Measurements from ENCODE around the gene NFKBIB.

NFKBIB gene

DNA sequence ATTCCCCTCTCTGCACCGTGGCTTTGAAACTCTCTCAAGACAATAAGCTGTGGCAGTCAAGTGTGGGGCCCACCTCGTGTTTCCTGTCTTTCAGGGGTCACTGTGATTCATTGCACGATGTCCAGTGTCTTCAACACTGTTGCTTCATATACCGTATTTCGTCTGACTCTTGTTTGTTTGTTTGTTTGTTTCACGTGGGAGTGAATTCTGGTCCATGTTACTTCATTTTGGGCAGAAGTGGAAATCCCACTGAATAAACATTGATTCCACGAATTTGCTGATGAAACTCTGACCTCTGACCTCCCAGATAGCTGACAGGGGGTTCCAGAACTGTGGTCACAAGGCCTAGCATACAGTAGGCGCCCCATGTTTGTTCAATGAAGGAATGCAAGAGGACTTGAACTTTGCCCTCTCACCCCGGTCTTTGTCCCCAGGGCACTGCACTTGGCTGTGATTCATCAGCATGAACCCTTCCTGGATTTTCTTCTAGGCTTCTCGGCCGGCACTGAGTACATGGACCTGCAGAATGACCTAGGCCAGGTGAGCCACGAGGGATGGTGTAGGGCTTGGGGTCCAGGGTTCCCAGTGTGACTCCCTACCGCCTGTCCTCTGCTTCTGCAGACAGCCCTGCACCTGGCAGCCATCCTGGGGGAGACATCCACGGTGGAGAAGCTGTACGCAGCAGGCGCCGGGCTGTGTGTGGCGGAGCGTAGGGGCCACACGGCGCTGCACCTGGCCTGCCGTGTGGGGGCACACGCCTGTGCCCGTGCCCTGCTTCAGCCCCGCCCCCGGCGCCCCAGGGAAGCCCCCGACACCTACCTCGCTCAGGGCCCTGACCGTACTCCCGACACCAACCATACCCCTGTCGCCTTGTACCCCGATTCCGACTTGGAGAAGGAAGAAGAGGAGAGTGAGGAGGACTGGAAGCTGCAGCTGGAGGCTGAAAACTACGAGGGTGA, 5.1 kb downstream of the NFKBIB start:
- Mint-ChIP-seq H3K27ac (no peak overlapping the region), H3K9me3 (no peaks in the 10 kb centered on the region), H3K4me3 (peak overlapping the region in 1 of 2 donors; percentile 45), H3K36me3 (ENCODE audit: insufficient read depth) (peaks cover 57% of the 10 kb centered on the region), H3K27me3 (no peaks in the 10 kb centered on the region), H3K4me1 (ENCODE audit: low read depth in 2 of 2) (peaks cover 18% of the 10 kb centered on the region in 2 donors)
- ATAC-seq (replicated peaks): no peak
- DNase-seq: no peak

DNA sequence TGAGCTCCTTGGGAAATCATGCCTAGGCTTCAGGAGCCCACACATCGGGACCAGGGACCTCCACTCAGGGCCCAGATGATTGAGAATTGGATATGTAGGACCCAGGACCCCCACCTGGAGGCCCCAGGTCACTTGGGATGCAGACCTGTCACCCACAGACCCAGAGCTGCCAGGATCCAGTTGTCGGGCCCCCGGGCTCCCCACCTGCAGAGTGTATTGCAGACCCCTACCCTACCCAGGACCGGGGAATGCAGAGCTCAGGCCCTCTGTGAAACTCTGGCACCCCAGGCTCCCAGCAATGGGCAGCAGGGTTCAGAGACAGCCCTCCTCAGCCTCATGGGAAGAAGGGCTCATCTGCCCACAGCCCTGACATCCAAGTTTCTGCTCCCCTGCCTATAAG, 5.9 kb downstream of the NFKBIB start:
- peaks cover 54% of the 10 kb centered on the region for H3K36me3 Mint-ChIP-seq (ENCODE audit: insufficient read depth)
- peak overlapping the region in 1 of 2 donors; percentile 45 for H3K4me3 Mint-ChIP-seq
- no peak overlapping the region for H3K27ac Mint-ChIP-seq
- no peaks in the 10 kb centered on the region for H3K27me3 Mint-ChIP-seq
- DNase-seq (no peak), ATAC-seq (replicated peaks) (no peak)
- peaks cover 14% of the 10 kb centered on the region in 2 donors for H3K4me1 Mint-ChIP-seq (ENCODE audit: low read depth in 2 of 2)
- H3K9me3 Mint-ChIP-seq: no peaks in the 10 kb centered on the region

DNA sequence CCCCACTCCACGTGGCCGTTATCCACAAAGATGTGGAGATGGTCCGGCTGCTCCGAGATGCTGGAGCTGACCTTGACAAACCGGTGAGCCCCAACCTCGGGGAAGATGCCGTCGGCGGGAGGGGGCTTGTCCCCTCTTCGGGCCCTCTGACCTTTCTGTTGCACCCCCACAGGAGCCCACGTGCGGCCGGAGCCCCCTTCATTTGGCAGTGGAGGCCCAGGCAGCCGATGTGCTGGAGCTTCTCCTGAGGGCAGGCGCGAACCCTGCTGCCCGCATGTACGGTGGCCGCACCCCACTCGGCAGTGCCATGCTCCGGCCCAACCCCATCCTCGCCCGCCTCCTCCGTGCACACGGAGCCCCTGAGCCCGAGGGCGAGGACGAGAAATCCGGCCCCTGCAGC, 7.5 kb downstream of the NFKBIB start:
- Mint-ChIP-seq H3K36me3 (ENCODE audit: insufficient read depth) (peaks cover 54% of the 10 kb centered on the region), H3K9me3 (no peaks in the 10 kb centered on the region), H3K27ac (peak overlapping the region; percentile 23 to 60), H3K27me3 (no peaks in the 10 kb centered on the region), H3K4me1 (ENCODE audit: low read depth in 2 of 2) (peaks cover 10% of the 10 kb centered on the region in 2 donors), H3K4me3 (no peak overlapping the region)
- DNase-seq: no peak
- ATAC-seq (replicated peaks): no peak

DNA sequence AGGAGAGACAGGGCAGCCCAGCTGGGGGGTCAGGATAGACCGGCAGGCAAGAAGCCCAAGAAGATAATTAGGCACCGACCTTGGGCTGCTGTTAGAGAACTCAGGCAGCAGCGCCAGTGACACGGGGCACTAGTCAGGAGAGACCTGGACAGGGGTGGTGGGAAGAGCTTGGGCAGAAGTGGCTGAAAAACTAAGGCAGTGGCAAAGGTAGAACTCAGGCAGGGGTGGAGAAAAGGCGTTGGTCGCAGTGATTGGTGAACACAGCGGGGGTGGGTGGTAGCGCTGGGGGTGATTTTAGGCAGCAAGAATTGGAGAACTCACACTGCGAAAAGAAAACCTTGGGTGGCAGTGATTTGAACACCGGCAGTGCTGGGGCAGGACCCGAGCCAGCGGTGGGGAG, 7.9 kb downstream of the NFKBIB start:
- no peaks in the 10 kb centered on the region for H3K27me3 Mint-ChIP-seq
- peaks cover 10% of the 10 kb centered on the region in 2 donors for H3K4me1 Mint-ChIP-seq (ENCODE audit: low read depth in 2 of 2)
- H3K9me3 Mint-ChIP-seq: no peaks in the 10 kb centered on the region
- DNase-seq (no peak), ATAC-seq (replicated peaks) (no peak)
- peak overlapping the region in 1 of 2 donors; percentile 27 for H3K4me3 Mint-ChIP-seq
- H3K27ac Mint-ChIP-seq: peak overlapping the region; percentile 23 to 60
- H3K36me3 Mint-ChIP-seq (ENCODE audit: insufficient read depth): peaks cover 54% of the 10 kb centered on the region

DNA sequence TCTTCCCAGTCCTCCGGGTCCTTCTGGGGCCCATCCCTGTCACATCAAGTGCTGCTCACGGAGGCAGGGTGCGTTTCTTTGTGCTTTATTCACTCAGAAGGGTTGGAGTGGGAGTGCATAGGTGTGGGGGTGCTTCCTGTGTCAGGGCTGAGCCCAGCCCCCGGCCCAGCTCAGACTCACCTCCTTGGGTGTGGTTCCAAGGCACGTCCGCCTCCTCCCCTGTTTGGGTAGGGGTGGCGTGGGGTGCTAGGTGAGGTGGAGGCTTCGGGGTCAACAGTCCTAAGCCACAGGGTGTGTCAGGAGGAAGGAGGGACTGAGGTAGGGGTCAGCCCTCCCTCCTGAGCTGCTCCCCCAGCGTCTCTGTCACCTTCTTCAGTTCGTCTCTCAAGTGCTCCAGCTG, 9.1 kb downstream of the NFKBIB start:
- H3K4me3 Mint-ChIP-seq: no peak overlapping the region
- no peaks in the 10 kb centered on the region for H3K27me3 Mint-ChIP-seq
- peaks cover 50% of the 10 kb centered on the region for H3K36me3 Mint-ChIP-seq (ENCODE audit: insufficient read depth)
- H3K4me1 Mint-ChIP-seq (ENCODE audit: low read depth in 2 of 2): peaks cover 6 to 8% of the 10 kb centered on the region in 2 donors
- H3K9me3 Mint-ChIP-seq: no peaks in the 10 kb centered on the region
- ATAC-seq (replicated peaks) (peak; percentile 39), DNase-seq (no peak)
- peak overlapping the region in 1 of 2 donors; percentile 60 for H3K27ac Mint-ChIP-seq

DNA sequence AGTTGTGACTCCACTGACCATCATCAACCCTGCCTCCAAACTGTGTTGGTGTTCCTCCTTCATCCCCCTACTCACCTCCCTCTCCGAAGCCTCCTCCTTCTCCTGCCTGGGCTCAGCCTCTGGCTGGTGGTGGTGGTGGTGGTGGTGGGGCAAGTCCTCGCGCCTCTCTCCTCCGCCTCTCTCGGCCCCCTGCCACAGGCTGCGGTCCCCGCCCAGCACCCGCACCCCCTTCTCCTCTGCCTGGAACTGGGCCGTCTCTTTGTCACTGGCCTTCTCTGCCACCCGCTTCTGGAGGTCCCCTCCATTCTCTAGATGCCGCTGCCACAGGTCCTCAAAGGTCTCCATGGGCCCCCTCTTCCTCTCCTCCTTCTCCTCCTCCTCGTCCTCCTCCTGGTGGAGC, 10.7 kb downstream of the NFKBIB start:
- H3K4me3 Mint-ChIP-seq: no peak overlapping the region
- peaks cover 38% of the 10 kb centered on the region for H3K36me3 Mint-ChIP-seq (ENCODE audit: insufficient read depth)
- ATAC-seq (replicated peaks): no peak
- peak overlapping the region in 1 of 2 donors; percentile 30 for H3K27ac Mint-ChIP-seq
- no peaks in the 10 kb centered on the region for H3K9me3 Mint-ChIP-seq
- DNase-seq: no peak
- H3K4me1 Mint-ChIP-seq (ENCODE audit: low read depth in 2 of 2): peaks cover 0 to 3% of the 10 kb centered on the region in 2 donors
- H3K27me3 Mint-ChIP-seq: no peaks in the 10 kb centered on the region

GRCh38 chr19:38911388-38912001, 11.7 kb downstream of the NFKBIB start:
- no peak overlapping the region for H3K27ac Mint-ChIP-seq
- H3K36me3 Mint-ChIP-seq (ENCODE audit: insufficient read depth): peaks cover 28% of the 10 kb centered on the region
- DNase-seq: no peak
- H3K4me3 Mint-ChIP-seq: no peak overlapping the region
- H3K27me3 Mint-ChIP-seq: no peaks in the 10 kb centered on the region
- peaks cover 0 to 3% of the 10 kb centered on the region in 2 donors for H3K4me1 Mint-ChIP-seq (ENCODE audit: low read depth in 2 of 2)
- no peaks in the 10 kb centered on the region for H3K9me3 Mint-ChIP-seq
- no peak for ATAC-seq (replicated peaks)

DNA sequence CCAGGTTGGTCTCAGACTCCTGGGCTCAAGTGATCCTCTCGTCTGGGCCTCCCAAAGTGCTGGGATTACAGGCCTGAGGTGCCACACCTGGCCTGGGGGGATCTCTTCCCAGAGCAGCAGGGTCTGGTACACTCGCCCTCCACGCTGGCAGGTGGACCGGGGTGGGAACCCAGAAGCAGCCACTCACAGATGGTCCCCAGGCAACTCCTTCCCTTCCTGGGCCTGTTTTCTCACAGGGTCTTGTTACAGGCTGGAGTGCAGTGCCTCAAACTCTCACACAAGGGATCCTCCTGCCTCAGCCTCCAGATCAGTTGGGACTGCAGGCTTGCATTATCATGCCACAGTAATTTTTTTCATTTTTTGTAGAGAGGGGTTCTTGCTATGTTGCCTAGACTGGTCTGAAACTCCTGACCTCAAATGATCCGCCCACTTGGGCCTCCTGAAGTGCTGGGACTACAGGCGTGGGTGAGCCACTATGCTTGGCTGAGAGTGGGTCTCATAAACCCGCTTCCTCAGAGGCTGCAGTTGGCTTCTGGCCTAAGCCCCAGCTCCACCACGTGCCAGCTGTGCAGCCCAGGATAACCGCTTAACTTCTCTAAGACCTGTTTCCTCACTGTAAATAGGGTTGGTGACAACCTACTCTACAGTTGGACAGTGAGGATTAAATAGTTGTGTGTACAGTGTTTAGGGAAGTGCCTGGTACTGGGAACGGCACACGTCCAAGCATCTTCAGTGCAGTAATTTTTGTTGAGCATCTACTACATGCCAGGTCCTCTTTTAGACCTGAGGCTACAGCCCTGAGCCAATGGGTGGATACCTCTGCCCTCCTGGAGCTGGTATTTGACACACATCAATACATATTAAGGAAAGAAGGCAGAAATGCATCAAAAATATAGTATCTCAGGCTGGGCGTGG, 13.1 kb downstream of the NFKBIB start:
- H3K27me3 Mint-ChIP-seq: no peaks in the 10 kb centered on the region
- no peak overlapping the region for H3K4me3 Mint-ChIP-seq

GRCh38 chr19:38913958-38914357, 14.2 kb downstream of the NFKBIB start:
- Mint-ChIP-seq H3K27me3 (no peaks in the 10 kb centered on the region), H3K27ac (peak overlapping the region in 1 of 2 donors; percentile 16), H3K4me1 (ENCODE audit: low read depth in 2 of 2) (peaks cover 0 to 2% of the 10 kb centered on the region in 2 donors), H3K36me3 (ENCODE audit: insufficient read depth) (peaks cover 4% of the 10 kb centered on the region), H3K4me3 (no peak overlapping the region), H3K9me3 (no peaks in the 10 kb centered on the region)
- no peak for DNase-seq
- no peak for ATAC-seq (replicated peaks)

More for the DNA sequence above, 13.1 kb downstream of the NFKBIB start:
- ATAC-seq (replicated peaks): no peak
- H3K9me3 Mint-ChIP-seq: no peaks in the 10 kb centered on the region
- peak overlapping the region; percentile 11 to 16 for H3K27ac Mint-ChIP-seq
- no peak for DNase-seq
- peaks cover 15% of the 10 kb centered on the region for H3K36me3 Mint-ChIP-seq (ENCODE audit: insufficient read depth)
- H3K4me1 Mint-ChIP-seq (ENCODE audit: low read depth in 2 of 2): peaks cover 0 to 3% of the 10 kb centered on the region in 2 donors

- DNase-seq: no peak
- no peaks in the 10 kb centered on the region for H3K9me3 Mint-ChIP-seq
- no peak overlapping the region for H3K4me3 Mint-ChIP-seq
- H3K4me1 Mint-ChIP-seq (ENCODE audit: low read depth in 2 of 2): peaks cover 0 to 5% of the 10 kb centered on the region in 2 donors
- H3K36me3 Mint-ChIP-seq (ENCODE audit: insufficient read depth): no peaks in the 10 kb centered on the region
- no peak for ATAC-seq (replicated peaks)
- H3K27ac Mint-ChIP-seq: peak overlapping the region in 1 of 2 donors; percentile 32
- H3K27me3 Mint-ChIP-seq: no peaks in the 10 kb centered on the region
These were observed 15.9 kb downstream of the NFKBIB start for GRCh38 chr19:38915329-38916321.

DNA sequence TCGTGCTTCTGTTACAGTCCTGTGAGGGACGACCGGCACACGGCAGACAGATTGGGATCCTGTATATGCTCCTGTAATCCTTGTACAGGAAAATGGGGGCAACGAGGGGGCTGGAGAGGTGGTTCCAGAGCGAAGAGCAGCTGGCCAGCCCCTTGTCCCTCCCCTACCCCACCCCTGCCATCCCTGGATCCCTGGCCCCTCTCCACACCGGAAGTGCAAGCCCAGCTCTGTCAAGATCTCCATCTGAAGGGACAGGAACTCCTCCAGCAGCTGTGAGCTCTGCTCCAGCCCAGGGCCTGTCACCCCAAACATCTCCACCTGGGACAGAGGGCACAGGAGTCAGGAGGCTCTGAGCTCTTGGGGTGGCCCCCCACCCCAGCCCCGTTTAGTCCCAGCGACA, 17.7 kb downstream of the NFKBIB start:
- Mint-ChIP-seq H3K4me1 (ENCODE audit: low read depth in 2 of 2) (peaks cover 0 to 3% of the 10 kb centered on the region in 2 donors), H3K9me3 (no peaks in the 10 kb centered on the region), H3K27ac (no peak overlapping the region), H3K4me3 (no peak overlapping the region), H3K27me3 (no peaks in the 10 kb centered on the region), H3K36me3 (ENCODE audit: insufficient read depth) (no peaks in the 10 kb centered on the region)
- no peak for DNase-seq
- ATAC-seq (replicated peaks): no peak

DNA sequence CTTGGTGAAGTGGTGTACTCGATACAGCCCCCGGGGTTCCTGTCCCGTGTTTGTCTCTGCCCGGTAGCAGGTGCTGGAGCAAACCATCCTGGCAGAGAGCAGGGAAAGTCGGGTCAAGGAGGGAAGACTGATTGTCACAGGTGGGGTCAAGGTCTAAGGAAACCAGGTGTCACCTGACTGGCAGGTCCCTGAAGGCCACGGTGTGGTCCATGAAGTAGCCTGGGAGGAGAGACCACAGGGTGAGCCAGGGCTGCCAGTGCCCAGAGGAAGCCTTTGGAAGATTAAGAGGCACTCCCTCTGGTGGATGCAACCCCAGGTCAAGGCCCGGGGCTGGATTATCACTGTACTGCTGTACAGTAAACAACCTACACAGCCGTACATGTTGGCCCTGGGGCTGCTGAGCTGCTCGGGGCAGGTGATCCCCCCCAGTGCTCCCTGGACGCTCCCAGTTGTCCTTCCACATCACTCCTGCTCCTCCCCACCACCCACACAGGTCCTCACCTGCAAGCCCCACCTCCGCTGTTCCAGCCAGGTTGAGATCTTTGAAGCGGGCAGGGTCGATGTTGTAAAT, 18.2 kb downstream of the NFKBIB start:
- Mint-ChIP-seq H3K4me3 (no peak overlapping the region), H3K9me3 (no peaks in the 10 kb centered on the region), H3K4me1 (ENCODE audit: low read depth in 2 of 2) (peaks cover 0 to 3% of the 10 kb centered on the region in 2 donors), H3K36me3 (ENCODE audit: insufficient read depth) (peaks cover 4% of the 10 kb centered on the region), H3K27ac (no peak overlapping the region), H3K27me3 (no peaks in the 10 kb centered on the region)
- no peak for ATAC-seq (replicated peaks)
- no peak for DNase-seq

Measured in effector memory CD8-positive, alpha-beta T cell (primary cell).